Measurements from ENCODE around the gene LRP1-AS.
"Not testable (repeated sequence)": the region's sequence is repeated elsewhere in the genome, so short reads cannot be mapped to it uniquely, and the experiment has no call there.

Gene LRP1-AS

GRCh38 chr12:57139796-57140649 is 7.4 kb downstream of the LRP1-AS start:
- DNase-seq (ENCODE audit: low spot score) = no peak

GRCh38 chr12:57138526-57139272 is 8.7 kb downstream of the LRP1-AS start:
- DNase-seq (ENCODE audit: low spot score) = no peak

GRCh38 chr12:57135527-57136326 is 11.7 kb downstream of the LRP1-AS start:
- DNase-seq (ENCODE audit: low spot score) = peak; percentile 92

GRCh38 chr12:57134949-57135348 is 12.5 kb downstream of the LRP1-AS start:
- DNase-seq (ENCODE audit: low spot score) = no peak

- no peak for DNase-seq (ENCODE audit: low spot score)
Observed at GRCh38 chr12:57133916-57134315, 13.5 kb downstream of the LRP1-AS start.

DNA sequence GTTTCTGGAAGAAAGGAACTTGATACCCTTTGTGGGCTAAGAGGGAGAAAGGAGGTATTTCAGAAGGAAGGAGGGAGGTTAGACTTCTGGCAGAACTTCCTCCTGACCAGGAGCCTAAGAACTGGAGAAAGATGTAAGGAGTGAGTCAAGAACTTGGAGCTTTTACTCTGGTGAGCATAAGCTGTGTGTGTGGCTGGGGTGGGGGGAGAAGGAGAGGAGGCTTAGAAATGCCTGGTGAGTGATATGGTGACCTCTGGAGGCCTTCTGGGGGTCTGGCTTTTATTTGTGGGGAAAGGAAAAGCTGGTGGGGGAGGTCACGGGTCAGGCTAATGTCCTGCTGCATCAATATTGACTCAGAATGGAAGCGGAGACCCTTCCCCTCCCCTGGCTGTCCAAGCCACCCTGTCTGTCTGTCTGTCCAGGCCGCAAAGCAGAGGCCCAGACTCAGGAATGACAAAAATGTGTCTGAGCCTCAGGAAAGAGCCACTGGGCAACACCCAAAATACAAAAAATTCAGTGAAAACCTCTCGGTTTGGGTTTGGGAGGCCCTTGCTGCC is 14.3 kb downstream of the LRP1-AS start:
- DNase-seq (ENCODE audit: low spot score) = no peak

DNA sequence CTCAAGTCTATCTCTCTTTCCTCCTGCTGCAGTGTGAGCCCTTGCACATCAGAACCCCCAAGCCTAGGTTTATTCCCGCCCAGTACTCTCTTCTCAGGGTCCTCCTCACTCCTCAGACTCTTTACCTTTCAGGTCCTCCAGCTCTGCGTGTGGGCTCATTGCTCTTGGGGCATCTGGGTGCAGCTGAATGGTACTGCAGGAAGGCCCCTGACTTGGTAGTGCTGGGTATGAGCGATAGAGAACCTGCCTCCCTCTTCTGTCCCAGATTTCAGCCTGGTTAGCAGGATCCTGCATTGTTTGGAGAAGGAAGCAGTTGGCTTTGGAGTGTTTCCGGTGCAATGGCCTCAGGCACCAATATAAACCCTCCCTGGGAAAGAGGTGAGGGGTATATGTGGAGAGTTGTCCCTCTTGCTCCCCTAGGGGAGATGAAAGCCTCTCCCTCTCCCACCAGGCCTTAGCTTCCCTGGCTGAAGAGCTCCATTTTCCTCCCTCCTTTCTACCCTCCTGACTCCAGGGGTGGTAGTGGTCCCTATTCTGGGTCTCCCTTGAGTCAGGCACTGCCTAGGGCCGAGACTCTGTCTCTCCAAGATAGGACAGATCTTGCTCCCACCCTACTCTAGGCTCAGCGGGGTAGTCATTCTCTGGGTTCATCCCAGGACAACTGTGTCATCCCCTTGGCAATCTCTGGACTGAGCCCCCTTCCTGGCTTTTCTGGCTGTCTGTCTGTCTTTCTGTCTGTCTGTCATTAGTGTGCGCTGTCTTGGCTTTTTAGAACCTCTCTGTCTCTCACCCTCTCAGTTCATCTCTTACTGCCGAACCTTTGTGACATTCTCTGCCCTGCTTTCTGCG is 15.3 kb downstream of the LRP1-AS start:
- no peak for DNase-seq (ENCODE audit: low spot score)

- no peak for DNase-seq (ENCODE audit: low spot score)
Observed at GRCh38 chr12:57130941-57131340, 16.5 kb downstream of the LRP1-AS start.

GRCh38 chr12:57129889-57130288 is 17.5 kb downstream of the LRP1-AS start:
- DNase-seq (ENCODE audit: low spot score) = no peak

DNA sequence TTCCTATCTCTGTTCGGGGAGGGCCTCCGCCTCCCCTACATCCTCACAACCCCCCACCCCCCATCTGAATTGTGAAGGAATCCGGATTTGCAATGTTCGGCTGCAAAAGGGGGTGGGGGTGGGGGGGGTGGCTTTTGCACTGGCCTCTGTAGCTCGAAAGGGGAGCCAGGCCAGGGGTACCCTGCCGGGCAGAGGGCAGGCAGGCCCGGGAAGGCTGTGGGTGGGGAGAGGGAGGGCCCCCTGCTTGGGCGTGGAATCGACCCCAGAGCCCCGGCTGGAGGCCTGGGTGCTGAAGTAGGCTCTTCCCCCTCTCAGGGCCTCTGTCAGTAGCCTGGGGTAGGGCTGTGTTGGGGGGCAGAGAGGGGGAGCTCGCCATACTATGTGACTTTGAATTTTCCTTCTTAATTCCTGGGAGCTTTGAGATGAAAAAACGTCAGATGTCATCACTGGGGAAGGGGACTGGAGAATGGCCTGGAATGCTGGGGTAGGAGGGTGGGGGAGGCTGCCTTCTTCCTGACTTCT is 18.0 kb downstream of the LRP1-AS start:
- no peak for DNase-seq (ENCODE audit: low spot score)

GRCh38 chr12:57128519-57129247 is 18.7 kb downstream of the LRP1-AS start:
- DNase-seq (ENCODE audit: low spot score) = no peak

GRCh38 chr12:57127726-57128518 is 19.5 kb downstream of the LRP1-AS start, which contains the start of gene LRP1:
TSS of gene LRP1 (plus strand) at chr12:57128483. CDS start at chr12:57128965, 482 bp downstream.
- DNase-seq (ENCODE audit: low spot score) = peak; percentile 93

DNA sequence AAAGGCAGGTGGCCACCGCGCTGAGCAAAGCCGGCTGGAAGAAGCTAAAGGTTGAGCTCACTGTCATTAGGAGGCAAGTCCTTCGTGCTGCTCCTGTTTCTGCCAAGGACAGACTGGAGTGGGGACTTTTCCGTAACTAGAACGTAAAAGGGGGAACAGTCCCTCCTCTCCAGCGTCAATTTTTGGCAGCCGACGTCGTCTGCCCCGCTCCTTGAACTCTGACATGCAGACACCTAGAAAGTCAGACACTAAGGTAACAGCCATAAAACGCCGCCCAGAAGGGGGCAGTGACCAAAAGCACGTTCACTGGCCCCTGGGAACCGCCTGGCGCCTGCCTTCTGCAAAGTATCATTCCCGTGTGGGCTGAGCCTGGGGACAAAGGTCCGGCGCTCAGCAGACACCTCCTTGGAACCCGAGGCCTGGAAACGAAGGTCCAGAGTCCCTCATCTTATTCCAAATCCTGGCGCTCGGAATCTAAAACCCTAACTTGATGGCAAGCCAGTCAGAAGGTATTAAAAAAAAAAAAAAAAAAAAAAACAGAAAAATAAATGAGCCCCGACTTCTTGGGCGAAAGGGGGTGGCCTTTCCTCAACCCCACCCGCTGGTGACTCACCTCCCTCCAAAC is 20.2 kb downstream of the LRP1-AS start:
- no peak for DNase-seq (ENCODE audit: low spot score)

DNA sequence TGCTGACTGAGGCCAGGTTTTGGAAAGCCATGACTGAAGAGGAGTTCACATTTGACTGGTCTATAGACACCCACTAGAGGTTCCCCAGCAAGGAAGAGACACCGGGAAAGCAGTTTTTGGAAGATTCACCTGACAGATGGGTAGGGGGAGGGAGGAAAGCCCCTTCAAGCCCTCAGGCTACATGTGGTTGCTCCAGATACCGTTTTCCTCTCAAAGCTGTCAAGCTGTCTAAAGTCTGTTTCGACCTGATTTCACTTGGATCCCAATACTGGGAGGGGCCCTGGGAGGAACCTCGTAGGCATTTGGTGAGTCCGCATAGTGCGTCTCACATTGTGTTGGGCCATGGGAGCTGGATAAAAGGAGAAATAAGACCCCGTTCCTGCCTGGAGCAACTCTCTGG is 20.9 kb downstream of the LRP1-AS start:
- no peak for DNase-seq (ENCODE audit: low spot score)

- no peak for DNase-seq (ENCODE audit: low spot score)
Observed at GRCh38 chr12:57126061-57126460, 21.4 kb downstream of the LRP1-AS start.

GRCh38 chr12:57124261-57124877 is 23.1 kb downstream of the LRP1-AS start:
- DNase-seq (ENCODE audit: low spot score) = no peak

DNA sequence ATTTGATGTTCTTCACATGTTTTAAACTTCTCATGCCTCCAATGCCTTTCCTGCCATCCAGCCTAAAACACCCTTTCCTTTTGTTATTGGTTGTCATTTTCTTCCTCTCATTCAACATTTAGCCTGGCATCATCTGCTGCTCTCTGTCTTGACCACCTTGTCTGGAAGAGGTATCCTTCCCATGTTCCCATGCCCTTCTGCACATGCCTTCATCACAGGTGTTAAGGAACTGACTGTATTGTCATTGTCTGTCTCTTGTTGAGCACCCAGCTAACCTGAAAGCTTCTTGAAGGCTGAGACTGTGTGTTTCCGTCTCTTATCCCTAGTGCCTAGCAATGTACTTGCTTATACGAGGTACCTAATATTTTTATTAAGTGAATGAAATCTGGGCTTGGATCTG is 23.6 kb downstream of the LRP1-AS start:
- DNase-seq (ENCODE audit: low spot score) = no peak

- not testable (repeated sequence) for DNase-seq (ENCODE audit: low spot score)
Observed at GRCh38 chr12:57120718-57121117, 26.7 kb downstream of the LRP1-AS start.
